Measurements from ENCODE around the gene ESRRA.
A peak's percentile ranks its signal among the peaks of the same experiment; 100 is the strongest.

- peak; percentile 45; the same call in 1 of the 2 replicates for TF ChIP-seq CTCF (conservative IDR thresholded peaks at IDR 0.05; ENCODE audit: low read length)
- TF ChIP-seq EZH2phosphoT487 (IDR thresholded peaks at IDR 0.05; ENCODE audit: borderline replicate concordance, low read depth, low read length), result no peak
Measured at GRCh38 chr11:64340671-64341335, 35.5 kb downstream of the ESRRA start.

Data from OCI-LY7 (cell line).